OCI-LY7 (cell line): Measurements from ENCODE around the gene TMEM179B. TPM values are rescaled to one million over a fixed set of nuclear protein-coding genes. Genes with fewer than 3 reads are reported as not detected.

Experiments
- BruUV-seq: library from RNA; stranded (reverse); fragments of 400-500 nt; replicated peaks from 2 replicates; lab custom pipeline; 2021; lab: Mats Ljungman, UMichigan
- CTCF ChIA-PET: fragments of 300-600 bp; sonication (Branson Sonifier 250); formaldehyde crosslinking; loops from one replicate; lab custom pipeline; 2022; ENCODE audit warnings: antibody characterized with exemption; ENCODE audit not compliant: unreplicated experiment; lab: Charles Lee
- POLR2A ChIA-PET: fragments of 300-600 bp; sonication (Branson Sonifier 250); formaldehyde crosslinking; loops from one replicate; lab custom pipeline; 2022; ENCODE audit warnings: antibody characterized with exemption; lab: Charles Lee
- DNase-seq: peaks from one replicate; pipeline ENCODE4 v3.0.0-alpha.2; 2015; ENCODE audit warnings: low spot score
- H2AFZ ChIP-seq: fragments of 200-600 bp; sonication (generic), shearing (Covaris generic); 2 replicates; pipeline ENCODE4 v1.6.1; 2014; ENCODE audit warnings: mild to moderate bottlenecking, antibody characterized with exemption, low read length, moderate library complexity
- H3K27ac ChIP-seq: fragments of 200-600 bp; sonication (generic); 2 replicates; pipeline ENCODE4 v1.5.1; 2014; ENCODE audit warnings: mixed run types, low read depth, mild to moderate bottlenecking, moderate library complexity, low read length, inconsistent platforms; ENCODE audit not compliant: poor library complexity, severe bottlenecking
- H3K36me3 ChIP-seq: fragments of 200-600 bp; sonication (generic); 2 replicates; pipeline ENCODE4 v1.6.1; 2014; ENCODE audit warnings: mild to moderate bottlenecking, antibody characterized with exemption, low read length, moderate library complexity, mixed read lengths; ENCODE audit not compliant: insufficient read depth
- H3K4me1 ChIP-seq: fragments of 200-600 bp; sonication (generic); 2 replicates; pipeline ENCODE4 v1.5.1; 2014; ENCODE audit warnings: mild to moderate bottlenecking, low read length; ENCODE audit not compliant: insufficient read depth, poor library complexity, severe bottlenecking
- H3K4me2 ChIP-seq: fragments of 200-600 bp; sonication (generic); 2 replicates; pipeline ENCODE4 v1.6.1; 2014; ENCODE audit warnings: mild to moderate bottlenecking, low read length
- H3K4me3 ChIP-seq: fragments of 200-600 bp; sonication (generic); 2 replicates; pipeline ENCODE4 v1.5.1; 2014; ENCODE audit warnings: mild to moderate bottlenecking, low read depth, low read length; ENCODE audit not compliant: poor library complexity, severe bottlenecking
- H3K79me2 ChIP-seq: fragments of 200-600 bp; sonication (generic); 2 replicates; pipeline ENCODE4 v1.6.1; 2016; ENCODE audit warnings: low read depth, mild to moderate bottlenecking, low read length, moderate library complexity, mixed read lengths; ENCODE audit not compliant: insufficient read depth
- H3K9me2 ChIP-seq: fragments of 200-600 bp; sonication (generic); 2 replicates; pipeline ENCODE4 v1.6.1; 2016; ENCODE audit warnings: mild to moderate bottlenecking, low read length, mixed read lengths; ENCODE audit not compliant: insufficient read depth
- H3K9me3 ChIP-seq: fragments of 200-600 bp; sonication (generic); 2 replicates; pipeline ENCODE4 v1.6.1; 2014; ENCODE audit warnings: mild to moderate bottlenecking, mixed run types, low read length, mixed read lengths
- H4K20me1 ChIP-seq: fragments of 200-600 bp; sonication (generic); 2 replicates; pipeline ENCODE4 v1.6.1; 2014; ENCODE audit warnings: mild to moderate bottlenecking, antibody characterized with exemption, low read length, moderate library complexity, mixed read lengths; ENCODE audit not compliant: insufficient read depth
- EZH2phosphoT487 ChIP-seq: fragments of 200-600 bp; sonication (generic); IDR thresholded peaks from 2 replicates; pipeline ENCODE4 v1.6.1; 2018; ENCODE audit warnings: low read depth, borderline replicate concordance, mild to moderate bottlenecking, mixed run types, antibody characterized with exemption, low read length, moderate library complexity, mixed read lengths
- intact Hi-C: fragments of 100-400 bp; cut with micrococcal nuclease; formaldehyde crosslinking; loops from one replicate; pipeline ENCODE4 v1.10.0; 2022; ENCODE audit not compliant: unreplicated experiment
- total RNA-seq, 2 experiments: library from RNA; depleted of rRNA in 1 of 2; stranded (reverse); fragments of >200 nt in 1 of 2; shearing (Covaris generic) in 1 of 2; gene quantifications; 2 replicates each; pipeline ENCODE4 v1.2.3, GENCODE V29; 2014 to 2022
- TF ChIP-seq, protein P1 (sequence below): fragments of 200-600 bp; sonication (generic); conservative IDR thresholded peaks from 2 replicates; pipeline ENCODE4 v1.5.1; 2014; ENCODE audit warnings: mild to moderate bottlenecking, antibody characterized with exemption, low read length, moderate library complexity, mixed read lengths

The TMEM179B gene
- total RNA-seq, 2 experiments from 2014 or later = 18.6 to 33.1 TPM

GRCh38 chr11:62801071-62801470 is 13.9 kb downstream of the TMEM179B start:
- peaks cover 8% of the 10 kb centered on the region; the same call in 1 of the 2 replicates for H4K20me1 ChIP-seq
- H3K4me2 ChIP-seq = no peak overlapping the region
- H3K27ac ChIP-seq = no peak overlapping the region
- ChIA-PET CTCF (no interaction called here), POLR2A (no interaction called here)
- no peak for DNase-seq
- no peak overlapping the region for H2AFZ ChIP-seq
- intact Hi-C loops = no loop called here
- H3K36me3 ChIP-seq = peaks cover 73% of the 10 kb centered on the region
- no TSS peak for BruUV-seq
- peaks cover 20% of the 10 kb centered on the region for H3K79me2 ChIP-seq
- no peak overlapping the region for H3K4me3 ChIP-seq
- no peaks in the 10 kb centered on the region for H3K9me3 ChIP-seq
- TF ChIP-seq EZH2phosphoT487 = no peak
- TF ChIP-seq, protein P1, sequence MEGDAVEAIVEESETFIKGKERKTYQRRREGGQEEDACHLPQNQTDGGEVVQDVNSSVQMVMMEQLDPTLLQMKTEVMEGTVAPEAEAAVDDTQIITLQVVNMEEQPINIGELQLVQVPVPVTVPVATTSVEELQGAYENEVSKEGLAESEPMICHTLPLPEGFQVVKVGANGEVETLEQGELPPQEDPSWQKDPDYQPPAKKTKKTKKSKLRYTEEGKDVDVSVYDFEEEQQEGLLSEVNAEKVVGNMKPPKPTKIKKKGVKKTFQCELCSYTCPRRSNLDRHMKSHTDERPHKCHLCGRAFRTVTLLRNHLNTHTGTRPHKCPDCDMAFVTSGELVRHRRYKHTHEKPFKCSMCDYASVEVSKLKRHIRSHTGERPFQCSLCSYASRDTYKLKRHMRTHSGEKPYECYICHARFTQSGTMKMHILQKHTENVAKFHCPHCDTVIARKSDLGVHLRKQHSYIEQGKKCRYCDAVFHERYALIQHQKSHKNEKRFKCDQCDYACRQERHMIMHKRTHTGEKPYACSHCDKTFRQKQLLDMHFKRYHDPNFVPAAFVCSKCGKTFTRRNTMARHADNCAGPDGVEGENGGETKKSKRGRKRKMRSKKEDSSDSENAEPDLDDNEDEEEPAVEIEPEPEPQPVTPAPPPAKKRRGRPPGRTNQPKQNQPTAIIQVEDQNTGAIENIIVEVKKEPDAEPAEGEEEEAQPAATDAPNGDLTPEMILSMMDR = no peak
- peaks cover 9% of the 10 kb centered on the region for H3K4me1 ChIP-seq
- no peaks in the 10 kb centered on the region for H3K9me2 ChIP-seq

GRCh38 chr11:62804310-62805075 is 17.3 kb downstream of the TMEM179B start:
- Histone ChIP-seq H4K20me1 (peaks cover 8% of the 10 kb centered on the region; the same call in 1 of the 2 replicates), H3K9me2 (no peaks in the 10 kb centered on the region), H3K9me3 (no peaks in the 10 kb centered on the region), H3K4me2 (peak overlapping the region; percentile 98), H3K79me2 (peaks cover 23% of the 10 kb centered on the region), H3K27ac (peak overlapping the region; percentile 77), H3K4me3 (peak overlapping the region; percentile 89), H3K36me3 (peaks cover 40% of the 10 kb centered on the region), H2AFZ (no peak overlapping the region), H3K4me1 (peaks cover 31% of the 10 kb centered on the region)
- POLR2A ChIA-PET = interaction anchor here (1.0 to 1.4 kb wide), 5 partner anchors 10 to 77 kb away, joined by 3 to 5 read pairs (median 3); partner anchors contain the start of gene HNRNPUL2
- intact Hi-C loops = loop anchor here (1.0 to 2.0 kb wide), 3 partner anchors 18 to 58 kb away; partner anchors contain the start of genes TMEM179B and WDR74
- TSS peak; percentile 79 for BruUV-seq
- CTCF ChIA-PET = no interaction called here
- TF ChIP-seq EZH2phosphoT487 = no peak
- TF ChIP-seq, protein P1 = no peak
- DNase-seq = peak; percentile 44
